Nephron (organoid): ENCODE measurements around the gene BMAL1.
A peak's percentile ranks its signal among the peaks of the same experiment; 100 is the strongest.

Source experiments
- H3K27ac Mint-ChIP-seq, 3 experiments: 2 replicates each; pipeline ENCODE4 v1.8.0; 2020; ENCODE audit warnings: mixed read lengths in 3 of 3, mild to moderate bottlenecking in 2 of 3, moderate library complexity in 1 of 3
- H3K27me3 Mint-ChIP-seq: 2 replicates; pipeline ENCODE4 v1.8.0; 2021; ENCODE audit warnings: low read depth, mild to moderate bottlenecking, moderate library complexity, mixed read lengths
- H3K36me3 Mint-ChIP-seq: 2 replicates; pipeline ENCODE4 v1.8.0; 2020; ENCODE audit warnings: low read depth, mixed read lengths
- H3K4me1 Mint-ChIP-seq: 2 replicates; pipeline ENCODE4 v1.8.0; 2020; ENCODE audit warnings: mixed read lengths
- H3K4me3 Mint-ChIP-seq, 3 experiments: 2 replicates each; pipeline ENCODE4 v1.8.0; 2020; ENCODE audit warnings: mild to moderate bottlenecking in 3 of 3, mixed read lengths in 3 of 3, moderate library complexity in 2 of 3
- H3K9me3 Mint-ChIP-seq: 2 replicates; pipeline ENCODE4 v1.8.0; 2020; ENCODE audit warnings: mixed read lengths
- CTCF ChIP-seq, 3 experiments: fragments of 200-600 bp; sonication (generic); IDR thresholded peaks; one replicate each; pipeline ENCODE4 v1.5.0; 2021; ENCODE audit warnings: antibody characterized with exemption in 3 of 3; ENCODE audit not compliant: unreplicated experiment in 3 of 3

Gene BMAL1

GRCh38 chr11:13235895-13236294, 41.7 kb upstream of the BMAL1 start:
- H3K4me3 Mint-ChIP-seq = no peak overlapping the region
- no peak for TF ChIP-seq CTCF (IDR thresholded peaks at IDR 0.05; ENCODE audit: unreplicated experiment in 3 of 3)
- peaks cover 8% of the 10 kb centered on the region for H3K9me3 Mint-ChIP-seq
- no peak overlapping the region for H3K27ac Mint-ChIP-seq
- peaks cover 10% of the 10 kb centered on the region for H3K27me3 Mint-ChIP-seq
- H3K36me3 Mint-ChIP-seq = no peaks in the 10 kb centered on the region
- H3K4me1 Mint-ChIP-seq = peaks cover 25% of the 10 kb centered on the region

- H3K4me3 Mint-ChIP-seq = no peak overlapping the region
- no peaks in the 10 kb centered on the region for H3K36me3 Mint-ChIP-seq
- H3K27ac Mint-ChIP-seq = no peak overlapping the region
- no peak for TF ChIP-seq CTCF (IDR thresholded peaks at IDR 0.05; ENCODE audit: unreplicated experiment in 3 of 3)
- H3K9me3 Mint-ChIP-seq = peaks cover 8% of the 10 kb centered on the region
- H3K4me1 Mint-ChIP-seq = peaks cover 22% of the 10 kb centered on the region
- peaks cover 8% of the 10 kb centered on the region for H3K27me3 Mint-ChIP-seq
Observed at GRCh38 chr11:13236626-13237025, 41.0 kb upstream of the BMAL1 start.

GRCh38 chr11:13237761-13238160, 39.8 kb upstream of the BMAL1 start:
- H3K4me3 Mint-ChIP-seq = no peak overlapping the region
- H3K36me3 Mint-ChIP-seq = no peaks in the 10 kb centered on the region
- peaks cover 13% of the 10 kb centered on the region for H3K4me1 Mint-ChIP-seq
- H3K9me3 Mint-ChIP-seq = peaks cover 8% of the 10 kb centered on the region
- TF ChIP-seq CTCF (IDR thresholded peaks at IDR 0.05; ENCODE audit: unreplicated experiment in 3 of 3) = no peak
- no peak overlapping the region for H3K27ac Mint-ChIP-seq
- H3K27me3 Mint-ChIP-seq = peaks cover 8% of the 10 kb centered on the region

GRCh38 chr11:13238879-13239514, 38.6 kb upstream of the BMAL1 start:
- Mint-ChIP-seq H3K4me3 (no peak overlapping the region), H3K9me3 (peaks cover 8% of the 10 kb centered on the region), H3K36me3 (no peaks in the 10 kb centered on the region), H3K27ac (no peak overlapping the region), H3K4me1 (peaks cover 5% of the 10 kb centered on the region), H3K27me3 (peaks cover 17% of the 10 kb centered on the region)
- TF ChIP-seq CTCF (IDR thresholded peaks at IDR 0.05; ENCODE audit: unreplicated experiment in 3 of 3) = peak; percentile 41 to 62 (median 50)

GRCh38 chr11:13242564-13242963, 35.0 kb upstream of the BMAL1 start:
- Mint-ChIP-seq H3K27me3 (peaks cover 32% of the 10 kb centered on the region), H3K4me3 (no peak overlapping the region), H3K27ac (no peak overlapping the region), H3K4me1 (peaks cover 11% of the 10 kb centered on the region), H3K36me3 (no peaks in the 10 kb centered on the region), H3K9me3 (no peaks in the 10 kb centered on the region)
- TF ChIP-seq CTCF (IDR thresholded peaks at IDR 0.05; ENCODE audit: unreplicated experiment in 3 of 3) = no peak

- no peak overlapping the region for H3K4me3 Mint-ChIP-seq
- H3K36me3 Mint-ChIP-seq = no peaks in the 10 kb centered on the region
- no peak for TF ChIP-seq CTCF (IDR thresholded peaks at IDR 0.05; ENCODE audit: unreplicated experiment in 3 of 3)
- H3K4me1 Mint-ChIP-seq = peaks cover 14% of the 10 kb centered on the region
- no peak overlapping the region for H3K27ac Mint-ChIP-seq
- H3K27me3 Mint-ChIP-seq = peaks cover 28% of the 10 kb centered on the region
- H3K9me3 Mint-ChIP-seq = no peaks in the 10 kb centered on the region
Observed at GRCh38 chr11:13247606-13248296, 29.8 kb upstream of the BMAL1 start.
